Neural cell (in vitro differentiated cells): ENCODE results near the gene HLCS. TPM values are rescaled to one million over a fixed set of nuclear protein-coding genes. Genes with fewer than 3 reads are reported as not detected.

ENCODE experiments used
- H2AFZ ChIP-seq: fragments of 200-600, 300-800 bp; sonication (generic), shearing (Covaris generic); 2 replicates; pipeline ENCODE4 v1.6.0; 2014; ENCODE audit warnings: low read depth, mild to moderate bottlenecking, antibody characterized with exemption, low read length, moderate library complexity
- H3F3A ChIP-seq: fragments of 200-600 bp; shearing (Covaris generic); 2 replicates; pipeline ENCODE4 v1.6.1; 2016; ENCODE audit warnings: mild to moderate bottlenecking, moderate library complexity, mixed read lengths, antibody characterized with exemption, low read length; ENCODE audit not compliant: insufficient read depth, poor library complexity, severe bottlenecking
- H3K27ac ChIP-seq: fragments of 200-600, 300-800 bp; sonication (generic), shearing (Covaris generic); 2 replicates; pipeline ENCODE4 v1.5.1; 2014; ENCODE audit warnings: mild to moderate bottlenecking, low read length, moderate library complexity
- H3K27me3 ChIP-seq: fragments of 300-800, 200-600 bp; sonication (generic), shearing (Covaris generic); 2 replicates; pipeline ENCODE4 v1.6.0; 2014; ENCODE audit warnings: mild to moderate bottlenecking, low read depth, low read length, moderate library complexity; ENCODE audit not compliant: insufficient read depth
- H3K36me3 ChIP-seq: fragments of 300-800, 200-600 bp; sonication (generic), shearing (Covaris generic); 2 replicates; pipeline ENCODE4 v1.5.1; 2014; ENCODE audit warnings: mild to moderate bottlenecking, antibody characterized with exemption, low read length, moderate library complexity; ENCODE audit not compliant: insufficient read depth
- H3K4me2 ChIP-seq: fragments of 300-800, 200-600 bp; sonication (generic), shearing (Covaris generic); 2 replicates; pipeline ENCODE4 v1.6.0; 2014; ENCODE audit warnings: mild to moderate bottlenecking, low read length
- H3K4me3 ChIP-seq: fragments of 300-800, 200-600 bp; sonication (generic), shearing (Covaris generic); 2 replicates; pipeline ENCODE4 v1.5.1; 2014; ENCODE audit warnings: mild to moderate bottlenecking, low read length, moderate library complexity
- H3K79me2 ChIP-seq: fragments of 200-600 bp; shearing (Covaris generic); replicated peaks from 2 replicates; pipeline ENCODE4 v1.6.0; 2014; ENCODE audit warnings: mild to moderate bottlenecking, low read length, moderate library complexity; ENCODE audit not compliant: insufficient read depth
- H3K9ac ChIP-seq: fragments of 300-800, 200-600 bp; sonication (generic), shearing (Covaris generic); 2 replicates; pipeline ENCODE4 v1.6.1; 2016; ENCODE audit warnings: mild to moderate bottlenecking, low read length, mixed read lengths
- H3K9me2 ChIP-seq: fragments of 200-600 bp; shearing (Covaris generic); 2 replicates; pipeline ENCODE4 v1.6.1; 2016; ENCODE audit warnings: mild to moderate bottlenecking, low read length, mixed read lengths; ENCODE audit not compliant: insufficient read depth
- H3K9me3 ChIP-seq: fragments of 200-600, 300-800 bp; sonication (generic), shearing (Covaris generic); 2 replicates; pipeline ENCODE4 v1.6.1; 2016; ENCODE audit warnings: mild to moderate bottlenecking, mixed run types, low read length, moderate library complexity, mixed read lengths
- H4K20me1 ChIP-seq: fragments of 200-600 bp; shearing (Covaris generic); 2 replicates; pipeline ENCODE4 v1.6.1; 2016; ENCODE audit warnings: mild to moderate bottlenecking, mixed run types; ENCODE audit not compliant: insufficient read depth
- CTCF ChIP-seq: fragments of 450-650 bp; IDR thresholded peaks from 2 replicates; pipeline ENCODE4 v1.5.1; 2014; ENCODE audit warnings: antibody characterized with exemption, mild to moderate bottlenecking, moderate library complexity; ENCODE audit not compliant: poor library complexity, severe bottlenecking
- EP300 ChIP-seq: fragments of 450-650 bp; conservative IDR thresholded peaks from 2 replicates; pipeline ENCODE4 v1.6.1; 2014; ENCODE audit warnings: antibody characterized with exemption, mild to moderate bottlenecking, moderate library complexity; ENCODE audit not compliant: poor library complexity, severe bottlenecking
- EZH2 ChIP-seq: fragments of 200-600, 300-800 bp; shearing (Covaris generic), sonication (generic); IDR thresholded peaks from 2 replicates; pipeline ENCODE4 v1.6.1; 2014; ENCODE audit warnings: antibody characterized with exemption, low read length, borderline replicate concordance, mild to moderate bottlenecking; ENCODE audit not compliant: insufficient read depth, poor library complexity, severe bottlenecking
- MXI1 ChIP-seq: fragments of 450-650 bp; conservative IDR thresholded peaks from 2 replicates; pipeline ENCODE4 v1.6.1; 2014; ENCODE audit warnings: antibody characterized with exemption, mild to moderate bottlenecking; ENCODE audit not compliant: poor library complexity, severe bottlenecking
- POLR2AphosphoS5 ChIP-seq: IDR thresholded peaks from 2 replicates; pipeline ENCODE4 v1.6.1; 2012
- RAD21 ChIP-seq: fragments of 450-650 bp; conservative IDR thresholded peaks from 2 replicates; pipeline ENCODE4 v1.6.1; 2014; ENCODE audit warnings: antibody characterized with exemption, mild to moderate bottlenecking, moderate library complexity
- REST ChIP-seq: IDR thresholded peaks from 2 replicates; pipeline ENCODE4 v1.6.1; 2012; ENCODE audit warnings: borderline replicate concordance
- SMC3 ChIP-seq: fragments of 450-650 bp; conservative IDR thresholded peaks from 2 replicates; pipeline ENCODE4 v1.6.1; 2014; ENCODE audit warnings: antibody characterized with exemption, mild to moderate bottlenecking, moderate library complexity; ENCODE audit not compliant: poor library complexity
- TAF1 ChIP-seq: IDR thresholded peaks from 2 replicates; pipeline ENCODE4 v1.6.1; 2012; ENCODE audit warnings: low read depth
- polyA plus RNA-seq: library from polyadenylated mRNA; depleted of rRNA; stranded (reverse); fragments of >200 nt; gene quantifications from 2 replicates; pipeline ENCODE4 v1.2.3, GENCODE V29; 2014

Gene HLCS
- polyA plus RNA-seq, 1 donor from 2014 or later, result 12.1 TPM

GRCh38 chr21:36988536-36988935 is 22.1 kb upstream of the HLCS start:
- Histone ChIP-seq H3K4me2 (no peak overlapping the region), H3K9me2 (no peaks in the 10 kb centered on the region), H3K4me3 (no peak overlapping the region), H3K27me3 (no peaks in the 10 kb centered on the region), H3K79me2 (no peaks in the 10 kb centered on the region), H3K27ac (no peak overlapping the region), H3K9me3 (no peaks in the 10 kb centered on the region), H3K9ac (no peak overlapping the region), H4K20me1 (no peaks in the 10 kb centered on the region), H2AFZ (no peak overlapping the region), H3K36me3 (no peaks in the 10 kb centered on the region), H3F3A (peaks cover 3% of the 10 kb centered on the region)
- TF ChIP-seq POLR2AphosphoS5 (no peak), RAD21 (no peak), EZH2 (no peak), CTCF (no peak), EP300 (no peak), TAF1 (no peak), SMC3 (no peak), MXI1 (no peak), REST (no peak)

GRCh38 chr21:36987845-36988244 is 21.4 kb upstream of the HLCS start:
- H3K9me3 ChIP-seq, result no peaks in the 10 kb centered on the region
- peaks cover 3% of the 10 kb centered on the region for H3F3A ChIP-seq
- no peaks in the 10 kb centered on the region for H3K36me3 ChIP-seq
- H3K4me2 ChIP-seq, result no peak overlapping the region
- H3K9me2 ChIP-seq, result no peaks in the 10 kb centered on the region
- no peak overlapping the region for H2AFZ ChIP-seq
- no peaks in the 10 kb centered on the region for H3K79me2 ChIP-seq
- no peak for TF ChIP-seq TAF1
- TF ChIP-seq RAD21, result no peak
- TF ChIP-seq EP300, result no peak
- TF ChIP-seq SMC3, result no peak
- TF ChIP-seq REST, result no peak
- TF ChIP-seq POLR2AphosphoS5, result no peak
- TF ChIP-seq MXI1, result no peak
- TF ChIP-seq EZH2, result no peak
- TF ChIP-seq CTCF, result no peak
- H3K27ac ChIP-seq, result no peak overlapping the region
- H3K27me3 ChIP-seq, result no peaks in the 10 kb centered on the region
- H3K4me3 ChIP-seq, result no peak overlapping the region
- H3K9ac ChIP-seq, result no peak overlapping the region
- no peaks in the 10 kb centered on the region for H4K20me1 ChIP-seq
